CD14-positive monocyte (primary cell): Measurements from ENCODE around the gene ELP6. TPM values are rescaled to one million over a fixed set of nuclear protein-coding genes. Genes with fewer than 3 reads are reported as not detected.

Experiments
- DNase-seq, 3 donors: peaks; one replicate each; pipeline ENCODE4 v3.0.0-alpha.2; 2011 to 2022
- H2AFZ ChIP-seq: 2 replicates; pipeline ENCODE4 v1.6.0; 2012; ENCODE audit warnings: mild to moderate bottlenecking, low read depth, low read length, inconsistent platforms; ENCODE audit not compliant: insufficient read depth, poor library complexity, severe bottlenecking
- H3K27ac ChIP-seq, 2 donors: 1 replicate in 1 of 2; 2 replicates in 1 of 2; pipeline ENCODE4 v1.5.1; 2012 to 2013; ENCODE audit warnings: low read length in 2 of 2, control low read depth in 1 of 2, inconsistent platforms in 1 of 2, low read depth in 1 of 2, mild to moderate bottlenecking in 1 of 2
- H3K27me3 ChIP-seq, 2 donors: one replicate each; pipeline versions ENCODE4 v1.6.0 to v1.6.1; 2011 to 2013; ENCODE audit warnings: low read length in 2 of 2; ENCODE audit not compliant: control insufficient read depth in 2 of 2, insufficient read depth in 2 of 2
- H3K36me3 ChIP-seq, 2 donors: replicated peaks in 1 of 2; 1 replicate in 1 of 2; 2 replicates in 1 of 2; pipeline versions ENCODE4 v1.5.1 to v1.6.1; 2012 to 2013; ENCODE audit warnings: low read length in 2 of 2, control low read depth in 1 of 2, inconsistent platforms in 1 of 2, mild to moderate bottlenecking in 1 of 2; ENCODE audit not compliant: insufficient read depth in 2 of 2, control insufficient read depth in 1 of 2
- H3K4me1 ChIP-seq, 2 donors: 1 replicate in 1 of 2; 2 replicates in 1 of 2; pipeline versions ENCODE4 v1.5.1 to v1.6.1; 2012 to 2013; ENCODE audit warnings: low read length in 2 of 2, control low read depth in 1 of 2, inconsistent platforms in 1 of 2, mild to moderate bottlenecking in 1 of 2, moderate library complexity in 1 of 2; ENCODE audit not compliant: insufficient read depth in 2 of 2, control insufficient read depth in 1 of 2
- H3K4me2 ChIP-seq: replicated peaks from 2 replicates; pipeline ENCODE3; 2012; ENCODE audit warnings: low read length, moderate library complexity, mild to moderate bottlenecking; ENCODE audit not compliant: poor library complexity, severe bottlenecking; ENCODE audit errors: extremely low read depth
- H3K4me3 ChIP-seq, 3 experiments: fragments of 200-600 bp in 1 of 3; sonication (generic) in 1 of 3; replicated peaks in 1 of 3; 1 replicate in 2 of 3; 2 replicates in 1 of 3; pipeline ENCODE4 v1.5.1; 2011 to 2013; ENCODE audit warnings: low read length in 3 of 3, mild to moderate bottlenecking in 3 of 3, control low read depth in 2 of 3, low read depth in 2 of 3, inconsistent platforms in 1 of 3, moderate library complexity in 1 of 3
- H3K79me2 ChIP-seq: 2 replicates; pipeline ENCODE4 v1.6.0; 2012; ENCODE audit warnings: mild to moderate bottlenecking, control low read depth, inconsistent platforms, low read length, moderate library complexity; ENCODE audit not compliant: insufficient read depth
- H3K9ac ChIP-seq: 2 replicates; pipeline ENCODE4 v1.6.0; 2017; ENCODE audit warnings: low read length, mild to moderate bottlenecking; ENCODE audit not compliant: insufficient read depth, poor library complexity, severe bottlenecking
- H3K9me3 ChIP-seq, 2 donors: replicated peaks in 1 of 2; 1 replicate in 1 of 2; 2 replicates in 1 of 2; pipeline versions ENCODE4 v1.5.1 to v1.6.1; 2012 to 2013; ENCODE audit warnings: low read length in 2 of 2, control low read depth in 1 of 2; ENCODE audit not compliant: control insufficient read depth in 1 of 2, insufficient read depth in 1 of 2
- H4K20me1 ChIP-seq: 2 replicates; pipeline ENCODE4 v1.6.0; 2012; ENCODE audit warnings: mild to moderate bottlenecking, low read length, control low read depth, moderate library complexity; ENCODE audit not compliant: insufficient read depth
- H3K27ac Mint-ChIP-seq, 7 donors: one replicate each; pipeline ENCODE4 v1.8.0; 2020; ENCODE audit warnings: mild to moderate bottlenecking in 7 of 7, mixed read lengths in 7 of 7, moderate library complexity in 6 of 7, inconsistent platforms in 2 of 7
- H3K27me3 Mint-ChIP-seq, 3 donors: one replicate each; pipeline ENCODE4 v1.8.0; 2021 to 2022; ENCODE audit warnings: low read depth in 3 of 3, mild to moderate bottlenecking in 3 of 3, mixed read lengths in 3 of 3, moderate library complexity in 3 of 3, inconsistent platforms in 1 of 3
- H3K36me3 Mint-ChIP-seq, 2 donors: one replicate each; pipeline ENCODE4 v1.8.0; 2020; ENCODE audit warnings: mixed read lengths in 2 of 2, inconsistent platforms in 1 of 2, mild to moderate bottlenecking in 1 of 2
- H3K4me1 Mint-ChIP-seq: one replicate; pipeline ENCODE4 v1.8.0; 2020; ENCODE audit warnings: mild to moderate bottlenecking, mixed read lengths
- H3K4me3 Mint-ChIP-seq, 2 donors: one replicate each; pipeline ENCODE4 v1.8.0; 2020; ENCODE audit warnings: mild to moderate bottlenecking in 2 of 2, mixed read lengths in 2 of 2, moderate library complexity in 1 of 2
- H3K9me3 Mint-ChIP-seq, 7 donors: one replicate each; pipeline ENCODE4 v1.8.0; 2020 to 2022; ENCODE audit warnings: mixed read lengths in 7 of 7, mild to moderate bottlenecking in 6 of 7, moderate library complexity in 6 of 7, inconsistent platforms in 2 of 7
- WGBS: methylation state at CpG from one replicate; pipeline ENCODE4 v1.1.5; 2013; ENCODE audit warnings: missing lambda C conversion rate; ENCODE audit not compliant: insufficient coverage; 5-methylcytosine and 5-hydroxymethylcytosine counted together
- intact Hi-C, 2 donors: fragments of 100-400 bp; cut with micrococcal nuclease; formaldehyde crosslinking; loops; one replicate each; pipeline versions ENCODE4 v1.15.0 to v1.15.1; 2023
- polyA minus RNA-seq: library from RNA; depleted of rRNA, polyadenylated mRNA; stranded (reverse); fragments of >200 nt; gene quantifications from 2 replicates; pipeline ENCODE4 v1.2.3, GENCODE V29; 2012
- polyA plus RNA-seq, 3 donors: library from polyadenylated mRNA; depleted of rRNA in 1 of 3; unstranded in 2 of 3; stranded (reverse) in 1 of 3; fragments of 300-500 nt in 2 of 3; fragments of >200 nt in 1 of 3; fragmentation: Illumina TruSeq in 2 of 3; gene quantifications; 1 replicate in 2 of 3; 2 replicates in 1 of 3; pipeline ENCODE4 v1.2.3, GENCODE V29; 2012 to 2021
- total RNA-seq, 12 experiments: library from RNA in 1 of 12; stranded (reverse) in 1 of 12; fragments of 120-200 nt in 1 of 12; gene quantifications; one replicate each; pipeline ENCODE4 v1.2.4 and lab custom pipeline; 2013 to 2026; ENCODE audit warnings: mixed read lengths in 6 of 12, inconsistent platforms in 1 of 12
- TF ChIP-seq, protein P1 (sequence below): fragments of 200-600 bp; IDR thresholded peaks from one replicate; pipeline ENCODE4 v1.8.0; 2022; ENCODE audit warnings: antibody characterized with exemption, mild to moderate bottlenecking

The ELP6 gene, protein sequence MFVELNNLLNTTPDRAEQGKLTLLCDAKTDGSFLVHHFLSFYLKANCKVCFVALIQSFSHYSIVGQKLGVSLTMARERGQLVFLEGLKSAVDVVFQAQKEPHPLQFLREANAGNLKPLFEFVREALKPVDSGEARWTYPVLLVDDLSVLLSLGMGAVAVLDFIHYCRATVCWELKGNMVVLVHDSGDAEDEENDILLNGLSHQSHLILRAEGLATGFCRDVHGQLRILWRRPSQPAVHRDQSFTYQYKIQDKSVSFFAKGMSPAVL
- total RNA-seq (2013), result 14.8 TPM
- polyA plus RNA-seq (10 to 100 TPM; 14.0 to 18.3 (median 14.9) TPM), polyA minus RNA-seq (10.4 and 14.4 TPM in 2 replicates), total RNA-seq (lab: John Stamatoyannopoulos, UW) (1.9 to 6.7 (median 4.6) reads per million in 11 experiments)

DNA sequence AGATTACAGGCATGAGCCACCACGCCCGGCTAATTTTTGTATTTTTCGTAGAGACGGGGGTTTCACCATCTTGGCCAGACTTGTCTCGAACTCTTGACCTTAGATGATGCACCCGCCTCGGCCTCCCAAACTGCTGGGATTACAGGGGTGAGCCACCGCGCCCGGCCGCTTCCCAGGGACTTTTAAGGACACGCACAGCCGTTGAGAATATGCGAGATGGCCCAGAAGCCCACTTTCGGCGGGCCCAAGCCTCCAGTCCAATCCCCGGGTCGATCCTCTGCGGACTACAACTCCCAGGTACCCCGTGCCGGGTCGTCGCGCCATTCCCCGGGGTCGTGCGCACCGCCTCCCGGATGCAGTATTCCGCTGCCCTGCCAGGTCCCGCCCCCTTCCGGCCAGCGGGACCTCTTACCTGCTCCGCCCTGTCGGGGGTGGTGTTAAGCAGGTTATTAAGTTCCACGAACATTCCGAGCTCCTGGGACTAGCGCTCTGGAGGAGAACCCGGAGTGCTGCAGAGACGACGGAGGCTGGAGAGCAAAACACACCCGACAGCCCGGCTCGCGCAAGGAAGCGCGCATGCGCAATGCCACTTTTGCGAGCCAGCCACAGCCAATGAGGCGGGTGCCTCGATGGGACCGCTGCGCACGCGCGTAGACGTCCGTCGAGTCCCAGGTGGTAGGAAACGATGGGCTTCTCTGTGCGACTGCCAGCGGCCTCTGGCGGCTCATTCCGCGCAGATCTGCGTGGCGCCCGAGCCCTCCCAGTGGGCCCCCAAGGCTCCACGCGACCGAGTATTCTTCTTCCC lies at the start of gene ELP6:
Gene ELP6 (minus strand): TSS at position 588 of the 805 bp plus-strand sequence. CDS start 122 bp downstream, at position 466.
- peak within 1 kb of the TSS; percentile 86 to 93 (median 92) for H3K4me3 ChIP-seq
- peak within 1 kb of the TSS; percentile 62 for H3K9ac ChIP-seq
- H3K4me2 ChIP-seq, result peak within 1 kb of the TSS; percentile 79
- TF ChIP-seq, protein P1, sequence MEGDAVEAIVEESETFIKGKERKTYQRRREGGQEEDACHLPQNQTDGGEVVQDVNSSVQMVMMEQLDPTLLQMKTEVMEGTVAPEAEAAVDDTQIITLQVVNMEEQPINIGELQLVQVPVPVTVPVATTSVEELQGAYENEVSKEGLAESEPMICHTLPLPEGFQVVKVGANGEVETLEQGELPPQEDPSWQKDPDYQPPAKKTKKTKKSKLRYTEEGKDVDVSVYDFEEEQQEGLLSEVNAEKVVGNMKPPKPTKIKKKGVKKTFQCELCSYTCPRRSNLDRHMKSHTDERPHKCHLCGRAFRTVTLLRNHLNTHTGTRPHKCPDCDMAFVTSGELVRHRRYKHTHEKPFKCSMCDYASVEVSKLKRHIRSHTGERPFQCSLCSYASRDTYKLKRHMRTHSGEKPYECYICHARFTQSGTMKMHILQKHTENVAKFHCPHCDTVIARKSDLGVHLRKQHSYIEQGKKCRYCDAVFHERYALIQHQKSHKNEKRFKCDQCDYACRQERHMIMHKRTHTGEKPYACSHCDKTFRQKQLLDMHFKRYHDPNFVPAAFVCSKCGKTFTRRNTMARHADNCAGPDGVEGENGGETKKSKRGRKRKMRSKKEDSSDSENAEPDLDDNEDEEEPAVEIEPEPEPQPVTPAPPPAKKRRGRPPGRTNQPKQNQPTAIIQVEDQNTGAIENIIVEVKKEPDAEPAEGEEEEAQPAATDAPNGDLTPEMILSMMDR, result peak; percentile 55
- no peaks in the 10 kb centered on the region for H3K27me3 ChIP-seq
- Mint-ChIP-seq H3K4me1 (peaks cover 22% of the 10 kb centered on the region), H3K36me3 (peaks cover 14 to 23% of the 10 kb centered on the region in 2 donors), H3K27ac (peak within 1 kb of the TSS; percentile 90 to 98 (median 96)), H3K27me3 (peaks cover 0 to 2% (median 2%) of the 10 kb centered on the region in 3 donors), H3K9me3 (peaks cover 0 to 2% (median 0%) of the 10 kb centered on the region in 7 donors), H3K4me3 (peak within 1 kb of the TSS; percentile 94 to 96)
- DNase-seq, result peak; percentile 94 to 97 (median 94)
- peaks cover 11 to 27% of the 10 kb centered on the region in 2 donors for H3K36me3 ChIP-seq
- H3K4me1 ChIP-seq, result peaks cover 8 to 10% of the 10 kb centered on the region in 2 donors
- intact Hi-C loops, result loop anchor here (5.0 kb wide), 3 partner anchors 36 to 289 kb away; partner anchors contain the start of genes SCAP (in 2 of the 2) and DHX30 (in 1 of the 2)
- H3K9me3 ChIP-seq, result no peaks in the 10 kb centered on the region
- peak within 1 kb of the TSS; percentile 91 for H2AFZ ChIP-seq
- H3K27ac ChIP-seq, result peak within 1 kb of the TSS; percentile 83 to 89
- H4K20me1 ChIP-seq, result no peaks in the 10 kb centered on the region
- peaks cover 28% of the 10 kb centered on the region for H3K79me2 ChIP-seq
- WGBS, result under 1% methylated on average over 66 of the region's 71 CpGs

DNA sequence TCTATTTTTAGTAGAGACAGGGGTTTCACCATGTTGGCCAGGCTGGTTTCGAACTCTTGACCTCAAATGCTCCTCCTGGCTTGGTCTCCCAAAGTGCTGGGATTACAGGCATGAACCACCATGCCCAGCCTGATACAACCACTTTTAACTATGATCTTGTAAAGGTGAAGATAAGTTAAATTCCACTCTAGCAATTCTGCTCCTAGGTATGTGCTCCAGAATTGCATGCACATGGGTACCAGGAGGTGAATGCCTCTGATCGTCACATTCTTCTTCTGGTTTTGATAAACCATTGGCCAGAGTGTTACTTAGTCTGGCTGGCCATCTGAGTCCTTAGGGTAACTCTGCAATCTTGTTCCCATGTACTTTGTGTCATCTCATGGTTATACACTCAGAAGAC lies 42.8 kb upstream of the ELP6 start:
- WGBS, result 100% methylated on average over 1 of the region's 2 CpGs

More for the DNA sequence above, 42.8 kb upstream of the ELP6 start:
- Mint-ChIP-seq H3K36me3 (no peaks in the 10 kb centered on the region), H3K4me1 (no peaks in the 10 kb centered on the region), H3K27me3 (peaks cover 3 to 5% (median 3%) of the 10 kb centered on the region in 3 donors), H3K9me3 (no peaks in the 10 kb centered on the region), H3K4me3 (no peak overlapping the region), H3K27ac (no peak overlapping the region)
- intact Hi-C loops, result no loop called here
- Histone ChIP-seq H3K4me1 (no peaks in the 10 kb centered on the region), H3K27ac (no peak overlapping the region), H2AFZ (no peak overlapping the region), H3K36me3 (no peaks in the 10 kb centered on the region), H3K79me2 (no peaks in the 10 kb centered on the region), H3K27me3 (no peaks in the 10 kb centered on the region), H3K4me3 (no peak overlapping the region), H3K9me3 (no peaks in the 10 kb centered on the region), H4K20me1 (no peaks in the 10 kb centered on the region), H3K4me2 (no peak overlapping the region), H3K9ac (no peak overlapping the region)
- DNase-seq, result no peak
- TF ChIP-seq, protein P1, result no peak
